ENCODE measurements around the gene CHRNB2.

The CHRNB2 gene

DNA sequence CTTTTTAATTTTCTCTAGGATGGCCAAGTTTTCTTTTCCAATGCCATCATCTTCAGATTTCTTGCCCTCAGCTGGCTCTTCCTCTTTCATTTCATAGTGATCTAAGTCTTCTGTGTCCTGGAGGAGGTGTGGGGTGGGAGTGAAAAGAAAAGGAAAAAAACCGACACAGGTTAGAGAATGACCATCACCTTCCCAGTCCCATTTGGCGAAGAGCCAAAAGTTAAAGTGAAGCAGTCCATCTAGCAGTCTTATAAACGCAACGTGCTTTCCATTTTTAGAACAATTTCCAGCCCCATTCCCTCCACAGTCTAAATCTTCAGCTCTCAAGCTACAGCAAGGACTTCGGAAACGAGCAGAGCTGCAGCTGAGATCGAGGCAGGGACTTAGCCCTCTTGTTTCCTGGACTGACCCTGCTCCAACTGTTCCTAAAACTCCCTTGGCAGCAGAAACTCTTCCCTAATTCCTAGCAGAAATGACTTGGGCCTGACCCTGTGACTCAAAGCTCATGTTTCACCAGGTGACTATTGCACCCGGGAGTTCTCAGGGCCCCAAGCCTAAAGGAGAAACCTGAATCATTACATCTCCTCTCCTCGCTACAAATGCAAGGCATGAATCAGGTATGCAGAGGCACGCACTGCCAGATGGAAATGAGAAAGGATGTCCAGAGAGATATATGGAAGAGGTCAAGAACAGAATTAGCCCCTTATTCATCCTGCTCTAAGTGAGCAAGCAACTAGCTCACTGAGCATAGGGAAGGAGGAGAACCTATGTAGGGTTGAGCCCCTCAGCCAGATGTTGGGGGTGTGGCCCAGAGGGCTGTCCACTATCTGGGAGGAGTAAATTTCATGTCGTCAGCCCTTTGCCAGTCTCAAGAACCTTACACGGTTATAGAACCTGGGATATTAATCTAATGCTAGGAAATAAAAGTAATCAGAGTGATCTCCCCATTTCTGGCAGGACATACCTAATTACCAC, 14.2 kb upstream of the CHRNB2 start:
- no peak for DNase-seq

DNA sequence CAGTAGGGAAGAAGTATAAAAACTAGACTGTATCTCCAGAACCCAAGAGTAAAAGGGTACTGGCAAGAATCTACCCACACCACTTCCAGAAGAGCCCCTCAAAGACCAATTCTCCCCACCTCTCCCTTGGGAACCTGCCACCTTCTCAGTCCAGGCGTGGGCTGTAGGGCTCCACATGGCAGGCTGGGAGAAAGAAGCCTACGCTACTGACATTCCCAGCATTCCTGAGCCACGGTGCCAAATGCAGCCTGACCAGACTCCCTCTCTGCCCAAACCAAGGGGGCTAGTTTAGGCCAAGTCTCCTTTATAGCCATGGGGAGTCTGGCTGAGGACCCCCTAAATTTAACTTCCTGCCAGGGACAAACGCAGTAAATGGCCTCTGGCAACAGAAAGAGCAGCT, 11.2 kb upstream of the CHRNB2 start:
- DNase-seq: no peak

DNA sequence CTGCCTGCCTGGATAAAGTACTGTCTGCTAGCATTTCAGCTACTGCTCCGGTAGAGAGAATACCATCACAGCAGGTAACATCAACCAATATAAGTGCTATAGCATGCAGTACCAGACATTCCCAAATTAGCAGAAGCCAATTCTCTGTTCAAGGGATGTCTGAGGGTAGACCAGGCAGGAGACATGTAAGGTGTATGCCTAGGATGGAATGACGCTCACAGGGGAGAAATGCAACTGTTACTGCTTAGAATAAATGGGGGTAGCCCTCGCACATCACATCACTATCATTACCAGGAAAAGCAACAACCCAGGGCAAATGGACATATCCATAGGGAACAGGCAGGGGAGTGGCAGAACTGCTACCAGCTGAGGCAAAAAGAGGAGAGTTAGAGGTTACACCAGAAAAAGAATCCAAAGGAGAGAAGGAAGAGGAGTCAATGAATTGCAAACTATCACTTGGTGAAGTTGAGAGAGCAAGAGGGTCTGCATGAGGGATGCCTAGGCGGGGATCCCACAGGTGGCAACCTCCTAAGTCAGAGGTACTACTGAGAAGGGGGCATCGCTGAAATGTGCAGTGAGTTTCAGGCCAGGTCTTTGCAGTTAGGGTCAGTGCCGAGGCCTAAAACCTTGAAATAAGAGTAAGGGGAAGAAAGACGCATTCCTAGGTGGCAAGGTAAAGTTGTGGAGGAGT, 10.2 kb upstream of the CHRNB2 start:
- DNase-seq: no peak

DNA sequence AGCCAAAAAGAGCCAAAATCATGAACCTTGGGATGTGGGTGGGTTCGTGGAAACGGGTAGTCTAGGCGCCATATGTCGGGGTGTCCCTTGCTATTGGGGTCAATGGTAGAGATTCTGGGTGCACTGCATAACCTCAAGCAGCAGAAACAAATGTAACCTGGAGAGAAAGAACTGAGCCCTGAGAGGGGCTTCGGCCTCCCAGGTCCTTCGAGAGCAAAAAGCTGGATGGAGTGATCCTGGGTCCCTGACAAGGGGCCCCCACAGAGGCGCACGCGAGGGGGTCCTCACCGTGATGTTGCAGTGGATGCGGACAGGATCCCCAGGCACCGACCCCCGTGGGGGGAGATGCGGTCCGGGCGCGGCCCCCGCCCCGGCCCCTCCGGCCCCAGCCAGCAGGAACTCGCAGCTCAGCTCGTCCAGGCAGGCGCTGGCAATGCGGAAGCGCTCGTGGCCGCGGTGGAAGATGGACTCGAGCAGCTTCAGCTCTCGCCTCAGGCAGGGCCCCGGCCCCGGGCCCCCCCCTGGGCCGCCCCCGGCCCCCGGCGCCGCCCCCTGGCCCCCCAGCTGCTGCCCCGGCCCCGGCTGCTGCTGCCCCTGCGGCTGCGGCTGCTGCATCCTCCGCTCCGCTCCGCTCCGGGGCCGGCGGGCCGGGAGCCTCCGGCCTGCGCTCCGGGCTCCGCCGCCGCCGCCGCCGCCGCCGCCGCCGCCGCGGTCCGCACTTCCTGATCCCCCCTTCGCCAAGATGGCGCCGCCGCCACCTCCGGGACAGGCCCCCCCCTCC, 9.4 kb upstream of the CHRNB2 start, which contains the start of gene UBE2Q1:
Gene UBE2Q1 (minus strand): TSS at position 724 of the 781 bp plus-strand sequence. CDS start 109 bp downstream, at position 615.
- no peak for DNase-seq

DNA sequence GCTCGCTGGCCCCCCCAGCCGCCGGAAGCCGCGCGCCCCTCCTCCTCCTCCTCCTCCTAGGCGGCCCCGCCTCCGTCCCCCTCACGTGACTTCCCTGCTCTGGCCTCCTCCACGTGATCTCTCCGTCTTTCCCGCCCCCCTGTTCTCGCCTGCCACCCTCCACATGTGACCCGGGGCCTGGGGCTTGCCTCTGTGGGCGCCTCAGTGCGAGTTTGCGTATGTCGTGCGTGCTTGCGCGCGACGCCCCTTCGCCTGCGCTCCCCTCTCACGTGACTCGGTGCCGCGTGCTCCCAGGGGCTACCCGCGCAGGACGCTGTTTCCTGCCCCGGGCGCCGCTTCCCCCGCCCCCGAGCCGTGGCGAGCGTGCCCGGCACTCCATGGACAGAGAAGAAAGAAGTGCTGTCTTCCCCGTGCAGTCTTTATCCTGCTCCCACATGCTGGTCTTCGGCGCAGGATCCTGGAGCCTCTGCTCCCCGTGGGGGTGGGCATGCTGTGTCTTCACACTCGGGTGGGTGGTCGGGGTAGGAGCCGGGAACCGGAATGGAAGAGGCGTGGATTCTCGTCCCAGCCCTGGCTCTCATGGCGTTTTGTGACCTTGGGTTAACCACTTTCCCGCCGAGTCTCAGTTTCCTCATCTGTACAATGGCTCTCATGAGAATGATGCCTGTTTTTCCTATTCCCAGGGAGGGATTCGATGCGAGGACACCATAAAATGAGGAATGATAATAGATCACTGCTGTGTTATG, 8.7 kb upstream of the CHRNB2 start:
- peak; percentile 99 for DNase-seq

DNA sequence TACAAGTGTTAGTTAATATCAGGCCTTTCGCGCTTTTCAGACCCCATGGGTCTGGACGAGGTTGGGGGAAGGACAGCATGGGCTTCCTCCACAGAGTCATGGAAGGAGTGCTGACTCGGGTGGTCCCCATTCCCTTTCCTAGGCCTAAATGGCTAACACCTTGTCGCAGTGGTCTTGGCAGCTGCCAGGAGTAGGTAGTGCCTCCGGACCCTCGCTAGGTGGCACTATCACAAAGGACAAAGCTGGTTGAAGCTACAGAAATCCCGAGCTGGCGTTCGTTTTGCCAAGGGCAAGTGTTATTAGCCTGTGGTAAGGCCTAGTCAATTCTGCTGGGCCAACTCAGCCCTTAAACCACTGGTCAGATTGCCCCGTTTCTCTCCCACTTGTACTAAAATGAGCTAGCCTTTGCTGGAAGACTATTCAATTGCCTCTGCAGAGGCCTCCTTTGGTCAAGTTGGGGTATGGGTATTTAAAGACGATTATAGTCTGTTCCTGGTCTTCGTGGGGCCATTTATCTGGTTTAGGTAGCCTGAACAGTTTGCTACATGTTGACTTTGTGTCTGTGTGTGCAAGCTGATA, 8.0 kb upstream of the CHRNB2 start:
- peak; percentile 95 for DNase-seq

DNA sequence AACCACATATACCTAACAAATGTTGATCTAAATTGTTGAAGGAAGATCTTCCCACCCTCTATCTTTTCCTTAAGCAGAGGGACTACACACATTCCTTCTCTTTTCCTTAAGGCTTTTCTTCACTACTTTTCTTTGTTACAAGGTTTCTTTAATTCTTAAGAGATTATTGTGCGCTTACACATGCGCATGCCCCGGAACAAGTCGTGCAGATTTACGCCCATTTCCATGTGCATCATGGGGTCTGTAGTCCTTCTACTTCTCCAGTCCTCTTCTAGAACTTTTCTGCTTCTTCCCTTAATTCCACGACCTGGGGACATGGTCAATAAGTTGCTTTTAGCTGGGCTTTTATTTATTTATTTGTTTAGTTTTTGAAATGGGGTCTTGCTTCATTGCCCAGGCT, 1.7 kb upstream of the CHRNB2 start:
- no peak for DNase-seq

DNA sequence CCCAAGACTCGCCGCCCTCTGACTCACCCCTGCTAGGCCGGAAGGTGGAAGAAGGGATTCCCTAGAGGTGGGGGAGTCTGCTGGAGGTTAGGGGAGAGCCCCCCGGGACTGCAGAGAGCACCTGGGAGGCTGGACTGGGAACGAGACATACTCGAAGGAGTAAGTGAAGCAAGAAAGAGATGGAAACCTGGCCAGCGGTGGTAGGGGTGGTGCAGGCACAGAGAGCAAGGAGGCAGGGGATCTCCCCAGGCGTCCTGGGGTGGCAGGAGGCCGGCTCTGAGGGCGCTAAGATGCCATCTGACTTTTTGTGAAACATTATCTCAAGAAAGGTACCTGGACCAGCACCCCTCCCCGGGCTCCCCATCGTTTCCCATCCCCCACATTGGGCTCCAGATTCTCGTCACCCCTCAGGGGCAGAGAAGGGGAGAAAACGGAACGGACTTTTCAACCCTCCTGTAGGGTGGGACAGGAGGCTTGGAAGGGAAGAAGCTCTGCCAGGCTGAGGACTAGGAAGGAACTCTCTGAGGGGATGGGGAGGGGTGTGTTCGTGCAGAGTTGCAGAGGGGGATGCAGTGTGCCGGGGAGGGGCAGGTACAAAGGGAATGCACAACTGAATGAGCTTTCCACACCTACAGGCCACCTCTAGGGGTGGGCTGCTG, 708 bp downstream of the CHRNB2 start:
- DNase-seq: no peak

DNA sequence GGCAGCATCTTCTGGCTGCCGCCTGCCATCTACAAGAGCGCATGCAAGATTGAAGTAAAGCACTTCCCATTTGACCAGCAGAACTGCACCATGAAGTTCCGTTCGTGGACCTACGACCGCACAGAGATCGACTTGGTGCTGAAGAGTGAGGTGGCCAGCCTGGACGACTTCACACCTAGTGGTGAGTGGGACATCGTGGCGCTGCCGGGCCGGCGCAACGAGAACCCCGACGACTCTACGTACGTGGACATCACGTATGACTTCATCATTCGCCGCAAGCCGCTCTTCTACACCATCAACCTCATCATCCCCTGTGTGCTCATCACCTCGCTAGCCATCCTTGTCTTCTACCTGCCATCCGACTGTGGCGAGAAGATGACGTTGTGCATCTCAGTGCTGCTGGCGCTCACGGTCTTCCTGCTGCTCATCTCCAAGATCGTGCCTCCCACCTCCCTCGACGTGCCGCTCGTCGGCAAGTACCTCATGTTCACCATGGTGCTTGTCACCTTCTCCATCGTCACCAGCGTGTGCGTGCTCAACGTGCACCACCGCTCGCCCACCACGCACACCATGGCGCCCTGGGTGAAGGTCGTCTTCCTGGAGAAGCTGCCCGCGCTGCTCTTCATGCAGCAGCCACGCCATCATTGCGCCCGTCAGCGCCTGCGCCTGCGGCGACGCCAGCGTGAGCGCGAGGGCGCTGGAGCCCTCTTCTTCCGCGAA, 3.8 kb downstream of the CHRNB2 start:
- no peak for DNase-seq

DNA sequence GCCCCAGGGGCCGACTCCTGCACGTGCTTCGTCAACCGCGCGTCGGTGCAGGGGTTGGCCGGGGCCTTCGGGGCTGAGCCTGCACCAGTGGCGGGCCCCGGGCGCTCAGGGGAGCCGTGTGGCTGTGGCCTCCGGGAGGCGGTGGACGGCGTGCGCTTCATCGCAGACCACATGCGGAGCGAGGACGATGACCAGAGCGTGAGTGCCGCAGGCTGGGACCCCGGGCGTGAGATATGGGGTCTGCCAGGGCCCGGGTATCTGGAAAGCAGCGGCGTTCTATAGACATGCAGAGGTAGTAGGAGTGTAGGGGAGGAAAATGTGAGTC, 4.3 kb downstream of the CHRNB2 start:
- no peak for DNase-seq

DNA sequence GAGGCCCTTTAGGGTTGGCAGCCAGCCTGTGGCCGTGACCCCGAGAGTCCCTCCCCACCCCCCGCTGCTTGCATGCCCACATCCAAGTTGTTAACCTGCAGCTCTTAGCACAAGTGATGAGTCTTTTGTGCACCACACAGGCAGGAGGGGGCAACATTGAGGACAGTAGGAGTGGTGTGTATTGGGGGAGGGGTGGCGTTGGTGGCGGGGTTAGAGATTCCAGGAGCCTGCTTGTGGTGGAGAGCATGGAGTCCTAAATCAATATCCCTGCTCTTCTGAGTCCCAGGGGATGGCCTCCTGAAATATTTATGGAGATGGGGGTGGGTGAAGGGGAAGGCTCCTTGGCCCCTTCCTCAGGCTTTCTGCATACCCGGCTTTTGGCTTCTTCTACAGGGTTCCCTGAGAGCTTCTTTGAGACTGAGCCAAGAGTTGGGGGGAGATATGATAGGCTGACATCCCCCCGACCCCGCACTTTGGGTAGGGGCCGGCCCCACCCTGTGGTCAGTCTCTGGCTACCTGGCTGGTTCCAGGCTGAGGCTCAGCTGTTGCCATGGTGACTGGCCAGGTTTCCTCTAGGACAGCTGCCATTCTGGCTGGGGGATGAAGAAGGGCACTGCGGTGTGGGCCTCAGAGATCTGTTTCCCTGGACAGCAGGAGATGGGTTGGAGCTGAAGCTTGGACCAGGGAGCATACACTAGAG, 5.0 kb downstream of the CHRNB2 start:
- DNase-seq: no peak

DNA sequence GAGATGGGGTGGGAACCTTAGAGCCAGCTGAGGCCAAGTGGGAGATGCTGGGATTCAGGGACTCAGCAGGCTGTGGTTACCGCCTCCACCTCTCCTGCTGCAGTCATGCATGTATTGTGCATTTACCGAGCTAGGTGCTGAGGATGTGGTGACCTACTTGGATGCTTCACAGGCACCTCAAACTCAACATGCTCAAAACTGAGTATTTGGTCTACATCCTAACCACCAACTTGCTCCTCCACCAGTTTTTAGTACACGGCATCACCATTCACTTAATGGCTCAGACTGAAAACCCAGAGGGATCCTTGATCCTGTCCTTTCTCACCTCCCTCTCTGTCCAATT, 5.6 kb downstream of the CHRNB2 start:
- DNase-seq: no peak

DNA sequence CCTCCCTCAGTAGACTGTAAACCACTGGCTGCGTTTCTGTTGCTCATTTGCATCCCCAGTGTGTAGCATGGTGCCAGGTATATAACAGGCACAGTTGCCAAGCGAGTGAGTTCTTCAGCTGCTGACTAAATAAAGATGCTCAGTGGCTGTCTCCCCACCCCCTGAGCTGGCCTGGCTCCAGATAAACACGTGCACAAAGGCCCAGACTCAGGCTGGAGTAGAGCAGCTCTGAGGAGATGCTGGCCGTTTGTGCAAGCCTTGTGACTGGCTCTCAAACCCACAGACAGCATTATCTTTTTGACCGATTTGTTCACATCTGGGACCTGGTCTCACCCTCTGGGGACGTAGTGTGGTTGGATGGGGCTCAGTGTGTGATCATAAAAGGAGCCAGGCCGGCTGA, 7.1 kb downstream of the CHRNB2 start:
- peak; percentile 88 for DNase-seq

DNA sequence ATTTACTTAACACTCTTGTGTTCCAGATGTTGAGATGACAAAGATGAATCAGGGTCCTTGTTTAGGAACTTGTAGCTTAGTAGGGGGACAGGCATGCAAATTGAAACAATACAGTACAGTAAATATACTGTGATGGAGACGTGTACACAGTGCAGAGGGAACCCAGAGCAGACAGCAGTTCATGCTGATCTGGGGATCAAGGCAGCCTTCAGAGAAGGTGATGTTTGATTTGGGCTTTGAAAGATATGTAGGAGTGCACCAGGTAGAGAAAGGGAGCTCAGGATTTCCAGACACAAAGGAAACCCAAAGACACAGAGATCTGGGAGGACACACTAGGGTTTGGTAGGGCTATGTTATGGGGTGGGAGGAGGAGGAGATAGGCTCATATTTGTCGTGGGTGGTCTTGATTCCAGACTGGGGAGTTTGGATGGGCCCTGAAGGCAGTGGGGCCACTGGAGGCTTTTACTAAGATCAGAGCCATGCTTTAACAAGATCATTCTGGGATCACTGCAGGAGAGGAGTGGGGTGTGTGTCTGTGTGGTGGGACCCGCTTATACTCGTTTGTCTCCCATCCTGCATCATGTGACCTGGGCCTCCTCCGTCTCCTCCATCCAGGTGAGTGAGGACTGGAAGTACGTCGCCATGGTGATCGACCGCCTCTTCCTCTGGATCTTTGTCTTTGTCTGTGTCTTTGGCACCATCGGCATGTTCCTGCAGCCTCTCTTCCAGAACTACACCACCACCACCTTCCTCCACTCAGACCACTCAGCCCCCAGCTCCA, 7.8 kb downstream of the CHRNB2 start:
- DNase-seq: no peak

DNA sequence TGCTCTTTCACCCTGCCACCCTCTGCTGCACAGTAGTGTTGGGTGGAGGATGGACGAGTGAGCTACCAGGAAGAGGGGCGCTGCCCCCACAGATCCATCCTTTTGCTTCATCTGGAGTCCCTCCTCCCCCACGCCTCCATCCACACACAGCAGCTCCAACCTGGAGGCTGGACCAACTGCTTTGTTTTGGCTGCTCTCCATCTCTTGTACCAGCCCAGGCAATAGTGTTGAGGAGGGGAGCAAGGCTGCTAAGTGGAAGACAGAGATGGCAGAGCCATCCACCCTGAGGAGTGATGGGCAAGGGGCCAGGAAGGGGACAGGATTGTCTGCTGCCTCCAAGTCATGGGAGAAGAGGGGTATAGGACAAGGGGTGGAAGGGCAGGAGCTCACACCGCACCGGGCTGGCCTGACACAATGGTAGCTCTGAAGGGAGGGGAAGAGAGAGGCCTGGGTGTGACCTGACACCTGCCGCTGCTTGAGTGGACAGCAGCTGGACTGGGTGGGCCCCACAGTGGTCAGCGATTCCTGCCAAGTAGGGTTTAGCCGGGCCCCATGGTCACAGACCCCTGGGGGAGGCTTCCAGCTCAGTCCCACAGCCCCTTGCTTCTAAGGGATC, 8.5 kb downstream of the CHRNB2 start:
- DNase-seq: no peak

DNA sequence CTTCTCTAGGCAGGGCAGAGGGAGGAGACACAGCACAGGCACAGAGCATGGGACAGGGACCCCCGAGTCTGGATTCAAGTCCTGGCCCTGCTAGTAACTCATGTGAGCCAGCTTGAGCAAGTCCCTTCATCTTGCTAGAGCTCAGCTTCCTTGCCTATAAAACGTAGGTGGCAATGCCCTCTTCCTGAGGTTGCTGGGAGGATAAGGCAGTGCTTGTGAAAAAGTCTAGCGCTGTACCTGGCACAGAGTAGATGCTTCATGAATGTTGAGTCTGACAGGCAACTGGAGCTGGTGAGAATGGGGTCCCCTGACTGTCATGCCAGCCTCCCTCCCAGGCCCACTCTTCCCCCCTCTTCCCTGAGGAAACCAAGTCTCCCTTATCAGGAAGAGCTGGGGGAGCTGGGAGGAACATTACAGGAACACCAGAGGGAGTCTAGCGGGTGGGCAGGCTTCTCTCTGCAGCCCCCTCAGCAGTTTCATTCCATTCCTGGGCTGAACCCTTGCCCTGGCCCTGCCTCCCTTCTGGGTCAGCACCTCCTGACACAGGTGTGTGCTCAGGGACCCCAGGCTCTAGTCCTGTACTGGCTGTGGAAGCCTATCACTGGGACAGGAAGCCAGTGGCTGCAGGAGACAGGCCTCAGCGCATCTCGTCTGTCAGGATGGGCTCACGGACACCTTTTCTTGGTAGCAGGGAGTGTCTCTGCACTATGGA, 9.9 kb downstream of the CHRNB2 start:
- DNase-seq: no peak

DNA sequence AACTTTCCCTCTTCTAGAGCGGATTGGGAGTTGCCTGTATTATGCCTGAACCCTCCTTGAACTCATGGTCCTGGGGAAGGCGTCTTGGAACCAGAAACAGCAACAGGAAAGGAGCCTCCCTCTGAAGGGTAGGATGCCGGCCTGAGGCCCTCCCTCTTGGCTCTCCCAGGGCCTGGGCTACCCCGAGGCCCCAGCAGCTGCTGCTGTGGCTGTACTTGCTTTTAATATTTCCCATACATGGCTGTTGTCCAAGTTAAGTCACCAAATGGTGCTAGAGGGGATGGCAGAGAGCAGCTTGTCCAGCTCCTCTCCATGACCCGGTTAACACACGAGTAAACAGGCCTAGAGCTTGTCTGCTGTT, 10.5 kb downstream of the CHRNB2 start:
- DNase-seq: no peak

DNA sequence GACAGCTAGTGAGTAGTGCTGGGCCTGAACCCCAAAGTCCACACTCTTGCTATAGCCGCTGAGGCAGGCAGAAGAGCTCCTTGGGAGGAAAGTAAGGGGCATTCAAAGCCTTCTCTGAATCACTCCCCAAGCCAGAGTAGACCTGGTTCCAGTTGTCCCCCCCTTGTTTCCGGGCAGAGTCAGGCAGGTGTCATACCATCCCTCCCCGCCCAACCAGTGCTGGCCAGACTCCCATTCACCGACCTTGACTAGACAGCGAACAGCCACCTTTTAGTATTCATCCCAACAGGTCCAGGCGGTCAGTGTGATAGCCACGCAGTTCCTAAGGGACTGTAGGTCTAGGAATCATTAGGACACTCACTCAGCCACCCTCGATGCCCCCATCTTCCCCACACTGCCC, 11.8 kb downstream of the CHRNB2 start:
- DNase-seq: no peak

DNA sequence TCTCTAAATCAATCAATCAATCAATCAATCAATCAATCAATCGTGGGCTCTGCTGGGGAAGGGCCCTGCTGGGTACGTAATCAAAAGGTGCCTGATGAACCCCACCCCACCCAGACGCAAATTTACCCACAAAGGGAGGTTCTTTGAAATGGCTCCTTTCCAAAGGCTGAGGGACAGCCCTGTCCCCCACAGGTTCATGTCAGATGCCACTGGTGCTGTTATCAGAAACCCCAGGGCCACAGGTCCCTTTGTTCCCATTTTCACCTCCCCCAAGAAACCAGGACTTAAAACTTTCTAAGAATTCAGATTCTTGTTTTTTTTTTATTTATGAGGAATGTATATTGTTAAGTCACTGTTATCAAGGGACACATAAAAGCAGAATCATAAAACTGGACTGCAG, 14.2 kb downstream of the CHRNB2 start:
- no peak for DNase-seq
